Uterus (tissue), 4 donors: Measurements from ENCODE around the gene APOOL. TPM values are rescaled to one million over a fixed set of nuclear protein-coding genes. Genes with fewer than 3 reads are reported as not detected.

Source experiments
- DNase-seq, 2 donors: peaks; one replicate each; pipeline ENCODE4 v3.0.0-alpha.2; 2019 to 2020
- H3K27ac ChIP-seq, 2 donors: fragments of 200-600 bp; sonication (generic); 1 replicate in 1 of 2; 2 replicates in 1 of 2; pipeline ENCODE4 v1.5.1; 2016 to 2018
- H3K27me3 ChIP-seq, 2 donors: fragments of 200-600 bp; sonication (generic); one replicate each; pipeline ENCODE4 v1.5.1; 2018 to 2019; ENCODE audit warnings: control low read depth in 1 of 2
- H3K36me3 ChIP-seq, 2 donors: fragments of 200-600 bp; sonication (generic); one replicate each; pipeline ENCODE4 v1.5.1; 2019; ENCODE audit warnings: control low read depth in 1 of 2
- H3K4me1 ChIP-seq, 2 donors: fragments of 200-600 bp; sonication (generic); one replicate each; pipeline ENCODE4 v1.5.1; 2018 to 2019; ENCODE audit warnings: control low read depth in 1 of 2
- H3K4me3 ChIP-seq, 2 donors: fragments of 200-600 bp; sonication (generic); 1 replicate in 1 of 2; 2 replicates in 1 of 2; pipeline ENCODE4 v1.5.1; 2018 to 2019; ENCODE audit warnings: mild to moderate bottlenecking in 1 of 2
- H3K9me3 ChIP-seq, 2 donors: fragments of 200-600 bp; sonication (generic); one replicate each; pipeline ENCODE4 v1.5.1; 2019; ENCODE audit warnings: control low read depth in 1 of 2
- POLR2A ChIP-seq, 2 donors: fragments of 450-650 bp; IDR thresholded peaks; one replicate each; pipeline ENCODE4 v1.6.1; 2016; ENCODE audit warnings: antibody characterized with exemption in 2 of 2, mild to moderate bottlenecking in 1 of 2, moderate library complexity in 1 of 2
- intact Hi-C: fragments of 100-400 bp; cut with DNase I; formaldehyde crosslinking; loops from one replicate; pipeline ENCODE4 v1.15.1; 2023; ENCODE audit warnings: low total_unique reads
- total RNA-seq, 4 donors: library from RNA; depleted of rRNA in 3 of 4; stranded (reverse); fragments of >200 nt in 3 of 4; gene quantifications; one replicate each; pipeline versions ENCODE4 v1.1.0 to v1.2.4, GENCODE V29; 2014 to 2023
- TF ChIP-seq, protein P1 (sequence below), 4 experiments: fragments of 200-600 bp in 2 of 4; fragments of 450-650 bp in 2 of 4; sonication (generic) in 2 of 4; IDR thresholded peaks; one replicate each; pipeline ENCODE4 v1.5.1; 2016 to 2019; ENCODE audit warnings: antibody characterized with exemption in 4 of 4, mild to moderate bottlenecking in 2 of 4, moderate library complexity in 1 of 4
- donor health status: DM: yes; HTN: yes; CAD: no.

Gene APOOL
- total RNA-seq, 4 donors from 2014 or later: 2.3 to 22.4 (median 12.1) TPM

DNA sequence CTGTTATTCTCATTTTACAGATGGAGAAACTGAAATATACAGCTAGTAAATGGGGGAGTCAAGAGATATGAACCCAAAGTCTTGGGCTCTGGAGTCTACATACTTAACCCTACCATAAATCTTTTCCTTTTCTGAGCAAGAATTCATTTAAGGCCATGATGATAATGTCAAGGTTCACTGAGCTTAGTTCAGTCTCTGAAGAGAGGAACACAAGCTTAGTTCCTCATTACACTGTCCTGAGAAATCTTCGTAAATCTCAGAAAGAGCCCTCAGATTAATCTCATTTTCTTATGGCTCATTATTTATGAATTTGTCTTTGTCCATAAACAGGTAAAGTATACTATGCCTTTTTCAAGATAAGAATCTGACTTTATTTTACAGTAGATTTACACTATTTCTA, 135.7 kb downstream of the APOOL start:
- TF ChIP-seq POLR2A (IDR thresholded peaks at IDR 0.05): no peak
- TF ChIP-seq, protein P1, sequence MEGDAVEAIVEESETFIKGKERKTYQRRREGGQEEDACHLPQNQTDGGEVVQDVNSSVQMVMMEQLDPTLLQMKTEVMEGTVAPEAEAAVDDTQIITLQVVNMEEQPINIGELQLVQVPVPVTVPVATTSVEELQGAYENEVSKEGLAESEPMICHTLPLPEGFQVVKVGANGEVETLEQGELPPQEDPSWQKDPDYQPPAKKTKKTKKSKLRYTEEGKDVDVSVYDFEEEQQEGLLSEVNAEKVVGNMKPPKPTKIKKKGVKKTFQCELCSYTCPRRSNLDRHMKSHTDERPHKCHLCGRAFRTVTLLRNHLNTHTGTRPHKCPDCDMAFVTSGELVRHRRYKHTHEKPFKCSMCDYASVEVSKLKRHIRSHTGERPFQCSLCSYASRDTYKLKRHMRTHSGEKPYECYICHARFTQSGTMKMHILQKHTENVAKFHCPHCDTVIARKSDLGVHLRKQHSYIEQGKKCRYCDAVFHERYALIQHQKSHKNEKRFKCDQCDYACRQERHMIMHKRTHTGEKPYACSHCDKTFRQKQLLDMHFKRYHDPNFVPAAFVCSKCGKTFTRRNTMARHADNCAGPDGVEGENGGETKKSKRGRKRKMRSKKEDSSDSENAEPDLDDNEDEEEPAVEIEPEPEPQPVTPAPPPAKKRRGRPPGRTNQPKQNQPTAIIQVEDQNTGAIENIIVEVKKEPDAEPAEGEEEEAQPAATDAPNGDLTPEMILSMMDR (IDR thresholded peaks at IDR 0.05): no peak

GRCh38 chrX:85140964-85141363, 137.3 kb downstream of the APOOL start:
- intact Hi-C loops: no loop called here
- DNase-seq: no peak
- H3K27me3 ChIP-seq: peaks cover 0 to 5% of the 10 kb centered on the region in 2 donors
- no peaks in the 10 kb centered on the region for H3K9me3 ChIP-seq
- no peak overlapping the region for H3K27ac ChIP-seq
- no peaks in the 10 kb centered on the region for H3K36me3 ChIP-seq
- no peak for TF ChIP-seq POLR2A (IDR thresholded peaks at IDR 0.05)
- TF ChIP-seq, protein P1 (IDR thresholded peaks at IDR 0.05): no peak
- H3K4me3 ChIP-seq: no peak overlapping the region
- no peaks in the 10 kb centered on the region for H3K4me1 ChIP-seq

More for the DNA sequence above, 135.7 kb downstream of the APOOL start:
- H3K9me3 ChIP-seq: no peaks in the 10 kb centered on the region
- no peak for DNase-seq
- no peak overlapping the region for H3K4me3 ChIP-seq
- no peaks in the 10 kb centered on the region for H3K4me1 ChIP-seq
- H3K27me3 ChIP-seq: peaks cover 0 to 5% of the 10 kb centered on the region in 2 donors
- H3K36me3 ChIP-seq: no peaks in the 10 kb centered on the region
- H3K27ac ChIP-seq: no peak overlapping the region
- intact Hi-C loops: no loop called here

Other genes starting within 250 kb of the APOOL start
- under 1 TPM in 1 of 4 donors, not detected in 3; 0.48 TPM for gene SATL1, start 239.9 kb downstream of the APOOL start, total RNA-seq
- gene ZNF711, start 240.1 kb downstream of the APOOL start, total RNA-seq: 10 to 100 TPM in 1 of 4 donors, 1 to 10 TPM in 2, under 1 TPM in 1; 0.51 to 71.3 (median 6.9) TPM